Measurements from ENCODE around the gene NLRP7. TPM values are rescaled to one million over a fixed set of nuclear protein-coding genes. Genes with fewer than 3 reads are reported as not detected.
"Not testable (repeated sequence)": the region's sequence is repeated elsewhere in the genome, so short reads cannot be mapped to it uniquely, and the experiment has no call there.

Gene NLRP7
- total and polyA plus RNA-seq, 2 of the 13 experiments (the other 11 are each of a cell fraction or from before 2014, with no cell fraction given), result not detected

DNA sequence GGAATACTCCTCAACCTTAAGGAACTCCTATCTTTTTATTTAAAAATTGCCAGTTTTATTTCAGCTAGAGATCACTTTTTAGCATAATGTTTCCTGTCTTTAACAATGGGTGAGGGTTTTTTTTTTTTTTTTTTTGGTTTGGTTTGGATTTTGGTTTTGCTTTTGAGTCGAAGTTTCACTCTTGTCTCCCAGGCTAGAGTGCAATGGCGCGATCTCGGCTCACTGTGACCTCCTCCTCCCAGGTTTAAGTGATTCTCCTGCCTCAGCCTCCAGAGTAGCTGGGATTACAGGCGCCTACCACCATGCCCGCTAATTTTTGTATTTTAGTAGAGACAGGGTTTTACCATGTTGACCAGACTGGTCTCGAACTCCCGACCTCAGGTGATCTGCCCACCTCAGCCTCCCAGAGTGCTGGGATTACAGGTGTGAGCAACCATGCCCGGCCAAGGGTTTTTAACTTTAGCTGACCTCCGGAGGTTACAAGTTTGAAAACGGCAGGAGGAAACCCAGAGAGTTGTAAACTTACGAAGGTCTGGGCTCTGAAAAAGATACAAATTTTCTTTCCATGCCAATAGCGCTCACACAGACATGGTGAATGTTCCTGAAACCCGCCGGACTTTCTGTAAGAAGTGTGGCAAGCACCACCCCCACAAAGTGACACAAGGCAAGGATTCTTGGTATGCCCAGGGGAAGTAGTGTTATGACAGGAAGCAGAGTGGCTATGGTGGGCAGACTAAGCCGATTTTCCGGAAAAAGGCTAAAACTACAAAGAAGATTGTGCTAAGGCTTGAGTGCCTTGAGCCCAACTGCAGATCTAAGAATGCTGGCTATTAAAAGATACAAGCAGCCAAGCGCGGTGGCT, 26.1 kb upstream of the NLRP7 start:
- intact Hi-C loops (cut with micrococcal nuclease; ENCODE audit: unreplicated experiment); H3K4me1 ChIP-seq (ENCODE audit: insufficient read depth, low read length); H3K27me3 ChIP-seq (ENCODE audit: control insufficient read depth in 1 of 2, insufficient read depth in 2 of 2, low read length in 2 of 2); CTCF ChIA-PET (ENCODE audit: low intra/inter-chr PET ratio, low total read pairs); H3K4me2 ChIP-seq (ENCODE audit: low read depth, low read length); DNase-seq (ENCODE audit: low spot score); ATAC-seq; H2AFZ ChIP-seq (ENCODE audit: low read length); in situ Hi-C loops (cut with HindIII; ENCODE audit: extremely low pct_ligation_motif_present, low pct_unique_long_range_greater_than_20kb); POLR2A ChIA-PET; FAIRE-seq; H3K9me3 ChIP-seq (ENCODE audit: low read length); H3K9ac ChIP-seq (ENCODE audit: insufficient read depth, low read depth, low read length); H3K36me3 ChIP-seq (replicated peaks in 1 of 2; ENCODE audit: control insufficient read depth in 1 of 2, insufficient read depth in 2 of 2, low read length in 2 of 2); BruUV-seq (replicated peaks); H3K27ac ChIP-seq (ENCODE audit: extremely low read length, insufficient read depth, low read length); H4K20me1 ChIP-seq (ENCODE audit: insufficient read depth, low read length); H3K79me2 ChIP-seq (ENCODE audit: insufficient read depth, low read length); H3K4me3 ChIP-seq (replicated peaks in 1 of 3; ENCODE audit: insufficient read depth in 1 of 3, low read depth in 2 of 3, low read length in 3 of 3): not testable (repeated sequence)
- WGBS (ENCODE audit: low lambda C conversion rate), result 37% methylated on average over 19 of the region's 19 CpGs

GRCh38 chr19:54971446-54971845, 24.1 kb upstream of the NLRP7 start:
- CTCF ChIA-PET (ENCODE audit: low intra/inter-chr PET ratio, low total read pairs); H2AFZ ChIP-seq (ENCODE audit: low read length); ATAC-seq; BruUV-seq (replicated peaks); H3K27me3 ChIP-seq (ENCODE audit: control insufficient read depth in 1 of 2, insufficient read depth in 2 of 2, low read length in 2 of 2); H3K4me3 ChIP-seq (replicated peaks in 1 of 3; ENCODE audit: insufficient read depth in 1 of 3, low read depth in 2 of 3, low read length in 3 of 3); H3K79me2 ChIP-seq (ENCODE audit: insufficient read depth, low read length); H3K4me2 ChIP-seq (ENCODE audit: low read depth, low read length); intact Hi-C loops (cut with micrococcal nuclease; ENCODE audit: unreplicated experiment); POLR2A ChIA-PET; FAIRE-seq; DNase-seq (ENCODE audit: low spot score); H3K27ac ChIP-seq (ENCODE audit: extremely low read length, insufficient read depth, low read length); in situ Hi-C loops (cut with HindIII; ENCODE audit: extremely low pct_ligation_motif_present, low pct_unique_long_range_greater_than_20kb); H4K20me1 ChIP-seq (ENCODE audit: insufficient read depth, low read length); H3K9me3 ChIP-seq (ENCODE audit: low read length); H3K9ac ChIP-seq (ENCODE audit: insufficient read depth, low read depth, low read length); H3K4me1 ChIP-seq (ENCODE audit: insufficient read depth, low read length); H3K36me3 ChIP-seq (replicated peaks in 1 of 2; ENCODE audit: control insufficient read depth in 1 of 2, insufficient read depth in 2 of 2, low read length in 2 of 2): not testable (repeated sequence)
- 33% methylated on average over 4 of the region's 5 CpGs for WGBS (ENCODE audit: low lambda C conversion rate)

DNA sequence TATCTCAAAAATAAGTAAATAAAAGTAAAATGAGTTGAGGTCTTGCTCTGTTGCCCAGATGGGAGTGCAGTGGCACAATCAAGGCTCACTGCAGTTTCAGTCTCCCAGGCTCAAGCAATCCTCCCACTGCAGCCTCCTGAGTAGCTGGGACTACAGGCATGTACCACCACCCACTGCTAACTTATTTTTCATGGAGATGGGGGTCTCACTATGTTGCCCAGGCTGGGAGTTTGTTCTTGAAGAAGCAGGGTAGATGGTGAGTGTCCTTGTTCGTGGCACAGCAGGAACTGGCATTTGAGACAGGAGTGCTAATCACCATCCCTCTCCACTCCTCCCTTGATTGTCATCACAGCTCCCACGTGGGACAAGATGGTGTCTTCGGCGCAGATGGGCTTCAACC, 22.3 kb upstream of the NLRP7 start:
- FAIRE-seq (no peak), ATAC-seq (no peak), DNase-seq (ENCODE audit: low spot score) (no peak)
- 59% methylated on average over 3 of the region's 4 CpGs for WGBS (ENCODE audit: low lambda C conversion rate)
- Histone ChIP-seq H3K27ac (ENCODE audit: extremely low read length, insufficient read depth, low read length) (no peak overlapping the region), H3K4me2 (ENCODE audit: low read depth, low read length) (no peak overlapping the region), H3K4me1 (ENCODE audit: insufficient read depth, low read length) (no peaks in the 10 kb centered on the region), H3K4me3 (replicated peaks in 1 of 3; ENCODE audit: insufficient read depth in 1 of 3, low read depth in 2 of 3, low read length in 3 of 3) (no peak overlapping the region), H3K9me3 (ENCODE audit: low read length) (no peaks in the 10 kb centered on the region), H3K36me3 (replicated peaks in 1 of 2; ENCODE audit: control insufficient read depth in 1 of 2, insufficient read depth in 2 of 2, low read length in 2 of 2) (no peaks in the 10 kb centered on the region), H3K79me2 (ENCODE audit: insufficient read depth, low read length) (no peaks in the 10 kb centered on the region), H3K9ac (ENCODE audit: insufficient read depth, low read depth, low read length) (no peak overlapping the region), H2AFZ (ENCODE audit: low read length) (no peak overlapping the region), H3K27me3 (ENCODE audit: control insufficient read depth in 1 of 2, insufficient read depth in 2 of 2, low read length in 2 of 2) (peaks cover 0 to 2% of the 10 kb centered on the region in 2 experiments; a peak in 2 of 5 replicates), H4K20me1 (ENCODE audit: insufficient read depth, low read length) (no peaks in the 10 kb centered on the region)
- intact Hi-C loops (cut with micrococcal nuclease; ENCODE audit: unreplicated experiment) (no loop called here), in situ Hi-C loops (cut with HindIII; ENCODE audit: extremely low pct_ligation_motif_present, low pct_unique_long_range_greater_than_20kb) (no loop called here)
- CTCF ChIA-PET (ENCODE audit: low intra/inter-chr PET ratio, low total read pairs), result no interaction called here
- POLR2A ChIA-PET, result no interaction called here
- BruUV-seq (replicated peaks), result no TSS peak
- no peak for TF ChIP-seq EED (CRISPR knock-in tag; IDR thresholded peaks at IDR 0.05)
- no peak for TF ChIP-seq SP1 (IDR thresholded peaks at IDR 0.05)
- no peak for TF ChIP-seq SP1 (CRISPR knock-in tag; IDR thresholded peaks at IDR 0.05)
- TF ChIP-seq CENPT (CRISPR knock-in tag; IDR thresholded peaks at IDR 0.05; ENCODE audit: low read depth), result no peak
- no peak for TF ChIP-seq TEF (CRISPR knock-in tag; IDR thresholded peaks at IDR 0.05)
- no peak for TF ChIP-seq ZNF788 (CRISPR knock-in tag; IDR thresholded peaks at IDR 0.05; ENCODE audit: borderline replicate concordance)
- no peak for TF ChIP-seq ARNT2 (CRISPR knock-in tag; IDR thresholded peaks at IDR 0.05; ENCODE audit: low read depth)
- TF ChIP-seq KDM5A (IDR thresholded peaks at IDR 0.05; ENCODE audit: borderline replicate concordance, low read length), result no peak
- TF ChIP-seq LCORL (IDR thresholded peaks at IDR 0.05), result no peak
- no peak for TF ChIP-seq LCORL (CRISPR knock-in tag; IDR thresholded peaks at IDR 0.05)
